Prostate gland (tissue), 2 donors: ENCODE data around the gene XCL2.

Experiments used
- POLR2A ChIP-seq: fragments of 450-650 bp; IDR thresholded peaks from one replicate; pipeline ENCODE4 v1.6.1; 2016; ENCODE audit warnings: antibody characterized with exemption, mild to moderate bottlenecking
- TF ChIP-seq, protein P1 (sequence below), 4 experiments: fragments of 200-600 bp in 2 of 4; fragments of 450-650 bp in 2 of 4; sonication (generic) in 2 of 4; IDR thresholded peaks; 1 replicate in 3 of 4; 2 replicates in 1 of 4; pipeline ENCODE4 v1.5.1; 2016 to 2019; ENCODE audit warnings: antibody characterized with exemption in 4 of 4, mild to moderate bottlenecking in 2 of 4, moderate library complexity in 2 of 4

DNA sequence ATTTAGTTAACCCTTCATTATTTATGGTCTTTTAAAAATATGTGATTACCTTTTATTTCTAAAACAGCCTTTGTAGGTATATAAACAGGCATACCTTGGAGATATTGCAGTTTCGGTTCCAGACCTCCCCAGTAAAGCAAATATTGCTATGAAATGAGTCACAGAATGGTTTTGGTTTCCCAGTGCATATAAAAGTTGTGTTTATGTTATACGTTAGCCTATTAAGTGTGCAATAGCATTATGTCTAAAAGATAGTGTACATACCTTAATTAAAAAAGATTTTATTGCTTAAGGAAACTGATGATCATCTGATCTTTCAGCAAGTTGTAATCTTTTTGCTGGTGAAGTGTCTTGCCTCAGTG lies 44.1 kb downstream of the XCL2 start:
- TF ChIP-seq, protein P1, sequence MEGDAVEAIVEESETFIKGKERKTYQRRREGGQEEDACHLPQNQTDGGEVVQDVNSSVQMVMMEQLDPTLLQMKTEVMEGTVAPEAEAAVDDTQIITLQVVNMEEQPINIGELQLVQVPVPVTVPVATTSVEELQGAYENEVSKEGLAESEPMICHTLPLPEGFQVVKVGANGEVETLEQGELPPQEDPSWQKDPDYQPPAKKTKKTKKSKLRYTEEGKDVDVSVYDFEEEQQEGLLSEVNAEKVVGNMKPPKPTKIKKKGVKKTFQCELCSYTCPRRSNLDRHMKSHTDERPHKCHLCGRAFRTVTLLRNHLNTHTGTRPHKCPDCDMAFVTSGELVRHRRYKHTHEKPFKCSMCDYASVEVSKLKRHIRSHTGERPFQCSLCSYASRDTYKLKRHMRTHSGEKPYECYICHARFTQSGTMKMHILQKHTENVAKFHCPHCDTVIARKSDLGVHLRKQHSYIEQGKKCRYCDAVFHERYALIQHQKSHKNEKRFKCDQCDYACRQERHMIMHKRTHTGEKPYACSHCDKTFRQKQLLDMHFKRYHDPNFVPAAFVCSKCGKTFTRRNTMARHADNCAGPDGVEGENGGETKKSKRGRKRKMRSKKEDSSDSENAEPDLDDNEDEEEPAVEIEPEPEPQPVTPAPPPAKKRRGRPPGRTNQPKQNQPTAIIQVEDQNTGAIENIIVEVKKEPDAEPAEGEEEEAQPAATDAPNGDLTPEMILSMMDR (IDR thresholded peaks at IDR 0.05), result no peak
- TF ChIP-seq POLR2A, result no peak
